Ascending aorta (tissue), 2 donors: Measurements from ENCODE around the gene DCUN1D3. TPM values are rescaled to one million over a fixed set of nuclear protein-coding genes. Genes with fewer than 3 reads are reported as not detected.

ENCODE experiments used
- DNase-seq, 2 donors: peaks; one replicate each; pipeline ENCODE4 v3.0.0-alpha.2; 2019; ENCODE audit warnings: low spot score in 2 of 2
- H3K27ac ChIP-seq, 2 donors: fragments of 200-600 bp; sonication (generic); one replicate each; pipeline ENCODE4 v1.5.1; 2016 to 2017; ENCODE audit warnings: mild to moderate bottlenecking in 1 of 2
- H3K27me3 ChIP-seq: fragments of 200-600 bp; sonication (generic); one replicate; pipeline ENCODE4 v1.5.1; 2017
- H3K36me3 ChIP-seq, 2 donors: fragments of 200-600 bp; sonication (generic); one replicate each; pipeline ENCODE4 v1.5.1; 2016
- H3K4me1 ChIP-seq, 2 donors: fragments of 200-600 bp; sonication (generic); one replicate each; pipeline ENCODE4 v1.5.1; 2016 to 2017; ENCODE audit warnings: mild to moderate bottlenecking in 1 of 2
- H3K4me3 ChIP-seq, 2 donors: fragments of 200-600 bp; sonication (generic); one replicate each; pipeline ENCODE4 v1.5.1; 2016 to 2017; ENCODE audit warnings: mild to moderate bottlenecking in 1 of 2
- H3K9me3 ChIP-seq, 2 donors: fragments of 200-600 bp; sonication (generic); one replicate each; pipeline ENCODE4 v1.5.1; 2016
- intact Hi-C: fragments of 100-400 bp; cut with DNase I; formaldehyde crosslinking; loops from one replicate; pipeline ENCODE4 v1.15.1; 2023
- total RNA-seq: library from RNA; depleted of rRNA; stranded (reverse); fragments of >200 nt; gene quantifications from one replicate; pipeline ENCODE4 v1.1.0, GENCODE V29; 2016
- TF ChIP-seq, protein P1 (sequence below), 3 experiments: fragments of 200-600 bp in 2 of 3; fragments of 450-650 bp in 1 of 3; sonication (generic) in 2 of 3; IDR thresholded peaks; one replicate each; pipeline ENCODE4 v1.5.1; 2016 to 2019; ENCODE audit warnings: antibody characterized with exemption in 3 of 3, mild to moderate bottlenecking in 1 of 3, moderate library complexity in 1 of 3

Gene DCUN1D3
- total RNA-seq, 1 donor from 2014 or later, result 9.8 TPM

DNA sequence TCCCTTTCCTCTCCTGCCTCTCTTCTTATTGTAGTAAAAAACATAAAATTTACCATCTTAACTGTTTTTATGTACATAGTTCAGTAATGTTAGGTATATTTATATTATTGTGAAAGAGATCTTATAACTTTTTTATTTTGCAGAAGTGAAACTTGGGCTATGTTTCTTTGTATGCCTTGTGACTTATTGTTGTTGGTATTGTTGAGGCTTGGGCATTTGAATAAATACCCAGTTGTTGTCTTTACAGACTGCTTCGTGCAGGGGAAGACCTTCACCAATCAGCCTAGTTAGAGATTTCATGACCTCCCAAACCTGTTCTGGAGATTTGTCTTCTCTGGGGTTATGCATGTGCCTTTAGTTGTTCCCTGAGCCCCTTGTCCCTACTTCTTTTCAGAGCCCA, 61.9 kb downstream of the DCUN1D3 start:
- Histone ChIP-seq H3K4me1 (no peaks in the 10 kb centered on the region), H3K9me3 (peaks cover 0 to 8% of the 10 kb centered on the region in 2 donors), H3K27me3 (no peaks in the 10 kb centered on the region), H3K36me3 (peaks cover 0 to 3% of the 10 kb centered on the region in 2 donors), H3K4me3 (no peak overlapping the region), H3K27ac (no peak overlapping the region)
- TF ChIP-seq, protein P1, sequence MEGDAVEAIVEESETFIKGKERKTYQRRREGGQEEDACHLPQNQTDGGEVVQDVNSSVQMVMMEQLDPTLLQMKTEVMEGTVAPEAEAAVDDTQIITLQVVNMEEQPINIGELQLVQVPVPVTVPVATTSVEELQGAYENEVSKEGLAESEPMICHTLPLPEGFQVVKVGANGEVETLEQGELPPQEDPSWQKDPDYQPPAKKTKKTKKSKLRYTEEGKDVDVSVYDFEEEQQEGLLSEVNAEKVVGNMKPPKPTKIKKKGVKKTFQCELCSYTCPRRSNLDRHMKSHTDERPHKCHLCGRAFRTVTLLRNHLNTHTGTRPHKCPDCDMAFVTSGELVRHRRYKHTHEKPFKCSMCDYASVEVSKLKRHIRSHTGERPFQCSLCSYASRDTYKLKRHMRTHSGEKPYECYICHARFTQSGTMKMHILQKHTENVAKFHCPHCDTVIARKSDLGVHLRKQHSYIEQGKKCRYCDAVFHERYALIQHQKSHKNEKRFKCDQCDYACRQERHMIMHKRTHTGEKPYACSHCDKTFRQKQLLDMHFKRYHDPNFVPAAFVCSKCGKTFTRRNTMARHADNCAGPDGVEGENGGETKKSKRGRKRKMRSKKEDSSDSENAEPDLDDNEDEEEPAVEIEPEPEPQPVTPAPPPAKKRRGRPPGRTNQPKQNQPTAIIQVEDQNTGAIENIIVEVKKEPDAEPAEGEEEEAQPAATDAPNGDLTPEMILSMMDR (IDR thresholded peaks at IDR 0.05), result no peak
- intact Hi-C loops, result no loop called here
- no peak for DNase-seq

DNA sequence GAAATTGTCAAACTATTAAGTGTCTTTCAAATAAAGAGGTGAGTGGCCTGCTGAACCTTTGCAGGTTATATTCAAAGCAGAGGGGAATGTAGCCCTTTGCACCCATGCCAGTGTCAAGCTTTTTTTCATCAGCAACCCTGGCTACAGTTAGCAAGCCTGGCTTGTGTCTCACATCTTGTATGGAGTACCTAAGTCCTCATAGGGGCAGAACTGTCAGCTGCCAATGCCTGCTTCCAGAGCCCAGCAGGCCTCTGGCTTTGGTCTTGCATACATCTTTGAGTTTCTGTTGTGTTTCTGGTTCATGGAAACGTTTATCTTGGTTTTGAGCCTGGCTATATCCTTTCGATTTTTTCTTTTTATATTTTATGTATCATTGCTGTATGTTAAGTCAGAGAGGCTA, 67.1 kb downstream of the DCUN1D3 start:
- H3K27me3 ChIP-seq, result no peaks in the 10 kb centered on the region
- no peak overlapping the region for H3K27ac ChIP-seq
- TF ChIP-seq, protein P1 (IDR thresholded peaks at IDR 0.05), result no peak
- peaks cover 0 to 3% of the 10 kb centered on the region in 2 donors for H3K4me1 ChIP-seq
- intact Hi-C loops, result no loop called here
- DNase-seq, result no peak
- peaks cover 0 to 8% of the 10 kb centered on the region in 2 donors for H3K9me3 ChIP-seq
- H3K4me3 ChIP-seq, result no peak overlapping the region
- peaks cover 0 to 3% of the 10 kb centered on the region in 2 donors for H3K36me3 ChIP-seq

DNA sequence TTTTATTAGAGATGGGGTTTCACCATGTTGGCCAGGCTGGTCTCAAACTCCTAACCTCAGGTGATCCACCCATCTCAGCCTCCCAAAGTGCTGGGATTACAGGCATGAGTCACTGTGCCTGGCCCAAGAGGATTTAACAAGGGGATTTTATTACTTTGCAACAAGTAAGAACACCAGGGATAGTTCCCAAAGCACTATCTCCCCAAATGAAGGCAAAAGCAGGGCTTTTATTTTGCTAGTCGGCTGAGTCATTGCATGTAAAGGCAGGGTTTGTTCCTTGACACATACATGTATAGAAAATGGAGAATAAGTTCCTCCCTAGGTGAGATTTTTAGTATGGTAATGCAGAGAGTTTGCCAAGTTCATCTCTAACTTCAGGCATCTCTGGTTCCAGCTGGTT, 69.8 kb downstream of the DCUN1D3 start:
- intact Hi-C loops, result no loop called here
- no peaks in the 10 kb centered on the region for H3K27me3 ChIP-seq
- no peaks in the 10 kb centered on the region for H3K9me3 ChIP-seq
- no peak overlapping the region for H3K27ac ChIP-seq
- TF ChIP-seq, protein P1 (IDR thresholded peaks at IDR 0.05), result no peak
- peaks cover 0 to 3% of the 10 kb centered on the region in 2 donors for H3K4me1 ChIP-seq
- H3K4me3 ChIP-seq, result no peak overlapping the region
- no peak for DNase-seq
- no peaks in the 10 kb centered on the region for H3K36me3 ChIP-seq

DNA sequence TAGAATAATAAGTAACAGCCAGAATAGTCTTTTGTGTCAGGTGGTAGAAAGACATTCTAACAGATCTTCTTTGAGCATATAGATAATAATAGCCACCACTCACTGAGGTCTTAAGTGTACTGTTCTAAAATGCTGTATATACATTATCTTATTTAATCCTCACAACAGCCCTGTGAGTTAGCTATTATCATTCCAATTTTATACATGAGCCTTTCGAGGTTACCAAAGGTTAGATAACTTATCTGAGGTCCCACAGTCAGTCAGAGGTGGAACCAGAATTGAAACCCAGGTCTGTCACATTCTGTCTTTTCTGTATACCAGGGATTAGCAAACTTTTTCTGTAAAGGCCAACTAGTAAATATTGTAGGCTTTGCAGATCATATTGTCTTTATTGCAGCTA, 70.6 kb downstream of the DCUN1D3 start:
- Histone ChIP-seq H3K27ac (no peak overlapping the region), H3K36me3 (no peaks in the 10 kb centered on the region), H3K9me3 (no peaks in the 10 kb centered on the region), H3K4me1 (peaks cover 0 to 3% of the 10 kb centered on the region in 2 donors), H3K4me3 (no peak overlapping the region), H3K27me3 (no peaks in the 10 kb centered on the region)
- DNase-seq, result no peak
- intact Hi-C loops, result no loop called here
- TF ChIP-seq, protein P1 (IDR thresholded peaks at IDR 0.05), result no peak

DNA sequence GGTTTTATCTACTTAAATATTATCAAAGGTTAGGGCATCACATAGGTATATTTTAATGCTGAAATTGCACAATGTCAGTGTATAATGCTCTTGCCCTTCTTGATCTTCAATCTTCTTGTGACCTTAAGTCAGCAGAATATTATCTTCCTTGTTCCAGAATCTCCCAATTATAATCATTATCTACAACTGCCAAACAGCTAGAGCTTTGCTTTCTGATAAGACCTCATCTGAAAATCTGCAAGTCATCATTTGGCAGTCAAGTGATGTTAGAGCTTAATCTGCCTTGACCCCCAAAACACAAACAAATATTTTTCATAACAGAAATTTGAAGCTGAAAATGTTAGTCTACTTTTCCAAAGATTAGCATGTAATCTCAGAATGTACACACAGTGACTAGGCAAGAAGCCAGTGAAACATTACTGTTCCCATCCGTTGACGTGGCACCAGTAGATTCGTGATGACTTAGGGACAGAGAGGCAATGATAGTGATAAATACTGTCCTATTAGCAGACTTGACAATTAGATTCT, 74.1 kb downstream of the DCUN1D3 start:
- H3K4me1 ChIP-seq, result no peaks in the 10 kb centered on the region
- intact Hi-C loops, result no loop called here
- DNase-seq, result no peak

More for the DNA sequence above, 74.1 kb downstream of the DCUN1D3 start:
- Histone ChIP-seq H3K27me3 (no peaks in the 10 kb centered on the region), H3K4me3 (no peak overlapping the region), H3K27ac (no peak overlapping the region), H3K9me3 (no peaks in the 10 kb centered on the region), H3K36me3 (no peaks in the 10 kb centered on the region)
- TF ChIP-seq, protein P1 (IDR thresholded peaks at IDR 0.05), result no peak
